Sigmoid colon (tissue), 3 donors: Measurements from ENCODE around the gene LRRC2.

Experiments
- POLR2A ChIP-seq, 2 donors: fragments of 450-650 bp; IDR thresholded peaks; one replicate each; pipeline ENCODE4 v1.6.1; 2016; ENCODE audit warnings: antibody characterized with exemption in 2 of 2, mild to moderate bottlenecking in 2 of 2, moderate library complexity in 2 of 2
- TF ChIP-seq, protein P1 (sequence below), 4 experiments: fragments of 450-650 bp in 3 of 4; fragments of 200-600 bp in 1 of 4; IDR thresholded peaks; one replicate each; pipeline ENCODE4 v1.5.1; 2016 to 2019; ENCODE audit warnings: antibody characterized with exemption in 4 of 4, mild to moderate bottlenecking in 3 of 4, moderate library complexity in 2 of 4

DNA sequence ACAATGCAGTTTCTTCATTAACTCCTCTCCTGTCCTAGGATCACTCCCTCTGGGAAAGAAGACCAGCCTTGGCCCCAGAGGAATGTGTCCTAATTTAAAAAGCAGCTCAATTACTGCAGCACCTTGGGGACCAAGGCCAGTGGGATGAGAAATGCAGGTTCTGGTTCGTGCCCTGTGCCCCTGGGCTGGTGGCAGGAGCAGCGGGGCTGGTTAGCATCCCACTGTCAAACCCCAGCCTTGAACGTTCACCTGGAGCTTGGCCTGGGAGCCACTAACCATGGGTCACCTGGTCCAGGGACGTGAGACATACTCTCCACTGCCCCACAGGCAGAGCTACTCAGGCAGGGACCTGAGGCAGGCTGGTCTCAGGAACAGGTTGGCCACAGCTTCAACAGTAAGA is 76.7 kb downstream of the LRRC2 start:
- no peak for TF ChIP-seq POLR2A (IDR thresholded peaks at IDR 0.05)
- TF ChIP-seq, protein P1, sequence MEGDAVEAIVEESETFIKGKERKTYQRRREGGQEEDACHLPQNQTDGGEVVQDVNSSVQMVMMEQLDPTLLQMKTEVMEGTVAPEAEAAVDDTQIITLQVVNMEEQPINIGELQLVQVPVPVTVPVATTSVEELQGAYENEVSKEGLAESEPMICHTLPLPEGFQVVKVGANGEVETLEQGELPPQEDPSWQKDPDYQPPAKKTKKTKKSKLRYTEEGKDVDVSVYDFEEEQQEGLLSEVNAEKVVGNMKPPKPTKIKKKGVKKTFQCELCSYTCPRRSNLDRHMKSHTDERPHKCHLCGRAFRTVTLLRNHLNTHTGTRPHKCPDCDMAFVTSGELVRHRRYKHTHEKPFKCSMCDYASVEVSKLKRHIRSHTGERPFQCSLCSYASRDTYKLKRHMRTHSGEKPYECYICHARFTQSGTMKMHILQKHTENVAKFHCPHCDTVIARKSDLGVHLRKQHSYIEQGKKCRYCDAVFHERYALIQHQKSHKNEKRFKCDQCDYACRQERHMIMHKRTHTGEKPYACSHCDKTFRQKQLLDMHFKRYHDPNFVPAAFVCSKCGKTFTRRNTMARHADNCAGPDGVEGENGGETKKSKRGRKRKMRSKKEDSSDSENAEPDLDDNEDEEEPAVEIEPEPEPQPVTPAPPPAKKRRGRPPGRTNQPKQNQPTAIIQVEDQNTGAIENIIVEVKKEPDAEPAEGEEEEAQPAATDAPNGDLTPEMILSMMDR (IDR thresholded peaks at IDR 0.05) = no peak
